GM19351 (cell line): ENCODE results near the gene CDH23.

Experiments used
- ATAC-seq: cut with Tn5 transposase; IDR thresholded peaks from one replicate; pipeline ENCODE4 v1.9.1; 2021; ENCODE audit warnings: mild to moderate bottlenecking, moderate library complexity; ENCODE audit not compliant: unreplicated experiment

The CDH23 gene

DNA sequence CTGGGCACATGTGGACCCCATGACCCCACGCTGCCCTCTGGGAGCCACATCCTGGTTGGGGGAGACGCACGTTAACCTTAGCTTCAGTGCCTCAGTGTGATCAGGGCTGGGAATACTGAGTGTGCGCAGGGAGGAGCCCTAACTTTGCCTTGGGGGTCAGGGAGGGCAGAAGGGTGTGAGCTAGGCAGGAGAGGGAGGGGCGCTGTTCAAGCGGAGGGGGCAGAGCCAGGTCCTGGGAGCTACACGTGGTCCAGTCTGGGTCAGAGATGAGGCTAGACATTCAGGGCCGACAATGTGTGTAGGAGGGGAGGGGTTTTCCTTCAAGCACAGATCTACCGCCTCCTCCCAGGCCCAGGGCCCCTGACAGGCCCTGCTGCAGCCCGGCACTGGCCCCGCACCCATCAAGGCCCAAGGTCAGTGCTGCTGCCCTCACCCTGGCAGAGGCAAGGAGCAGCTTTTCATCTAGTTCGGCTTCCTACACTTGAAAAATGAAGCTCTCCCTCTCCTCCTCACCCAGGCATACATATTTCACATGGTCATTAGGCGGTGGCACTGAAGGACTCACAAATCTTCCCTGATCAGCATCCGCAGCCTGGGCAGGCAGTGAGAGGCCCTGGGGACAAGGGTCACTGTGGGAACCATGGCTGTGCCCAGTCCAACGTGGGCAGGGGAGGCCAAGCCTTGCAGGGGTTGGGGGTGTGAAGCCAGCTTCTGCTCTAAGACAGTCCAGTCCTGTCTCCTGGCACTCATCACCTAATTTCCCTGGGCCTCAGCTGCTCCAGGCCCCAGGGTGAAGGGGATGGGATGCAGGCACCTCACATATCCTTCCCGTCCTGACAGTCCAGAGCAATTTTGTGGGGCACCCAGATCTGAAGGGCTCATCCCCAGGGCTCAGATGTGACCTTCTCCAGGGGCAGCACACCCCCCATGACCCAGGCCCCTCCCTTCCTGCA lies 275.6 kb downstream of the CDH23 start:
- ATAC-seq: no peak

DNA sequence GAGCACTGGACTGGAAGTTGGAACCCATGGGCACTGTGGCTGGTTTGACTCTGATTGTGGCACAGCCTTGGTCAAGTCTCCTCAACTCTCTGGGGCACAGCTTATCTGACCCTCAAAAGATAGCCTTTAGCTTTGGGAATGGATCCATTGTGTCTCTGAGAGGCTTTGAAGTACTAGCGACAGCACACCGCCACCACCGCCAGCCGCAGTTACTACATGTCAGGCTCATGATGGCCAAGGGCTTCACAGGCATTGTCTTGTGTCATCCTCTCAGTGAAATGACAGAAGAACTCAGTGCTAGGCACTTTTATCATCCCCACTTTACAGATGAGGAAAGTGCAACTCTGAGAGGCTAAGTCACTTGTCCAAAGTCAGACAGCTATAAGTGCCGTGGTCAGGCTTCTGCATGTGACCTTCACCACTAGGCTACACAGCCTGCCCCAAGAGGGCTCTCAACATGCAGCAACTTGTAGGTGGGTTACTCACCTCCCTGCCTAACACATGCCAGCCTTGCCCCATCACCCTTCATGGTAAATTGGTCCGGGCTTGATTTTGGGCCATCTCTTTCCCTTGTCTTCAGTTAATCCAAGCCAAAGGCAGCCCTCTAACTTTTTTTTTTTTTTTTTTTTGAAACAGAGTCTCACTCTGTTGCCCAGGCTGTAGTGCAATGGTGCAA lies 278.7 kb downstream of the CDH23 start:
- no peak for ATAC-seq

DNA sequence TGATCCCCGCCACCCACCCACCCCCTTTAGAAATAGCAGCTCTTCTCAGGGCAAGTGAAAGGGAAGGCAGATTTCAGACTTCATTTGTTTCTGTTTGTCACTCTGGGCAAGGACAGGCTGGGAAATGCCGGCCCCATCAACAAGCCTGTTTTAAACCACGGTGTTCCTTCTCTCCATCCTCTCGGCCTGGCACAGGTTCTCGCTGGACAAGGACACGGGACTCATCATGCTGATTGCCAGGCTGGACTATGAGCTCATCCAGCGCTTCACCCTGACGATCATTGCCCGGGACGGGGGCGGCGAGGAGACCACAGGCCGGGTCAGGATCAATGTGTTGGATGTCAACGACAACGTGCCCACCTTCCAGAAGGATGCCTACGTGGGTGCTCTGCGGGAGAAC lies 280.5 kb downstream of the CDH23 start:
- ATAC-seq: no peak

DNA sequence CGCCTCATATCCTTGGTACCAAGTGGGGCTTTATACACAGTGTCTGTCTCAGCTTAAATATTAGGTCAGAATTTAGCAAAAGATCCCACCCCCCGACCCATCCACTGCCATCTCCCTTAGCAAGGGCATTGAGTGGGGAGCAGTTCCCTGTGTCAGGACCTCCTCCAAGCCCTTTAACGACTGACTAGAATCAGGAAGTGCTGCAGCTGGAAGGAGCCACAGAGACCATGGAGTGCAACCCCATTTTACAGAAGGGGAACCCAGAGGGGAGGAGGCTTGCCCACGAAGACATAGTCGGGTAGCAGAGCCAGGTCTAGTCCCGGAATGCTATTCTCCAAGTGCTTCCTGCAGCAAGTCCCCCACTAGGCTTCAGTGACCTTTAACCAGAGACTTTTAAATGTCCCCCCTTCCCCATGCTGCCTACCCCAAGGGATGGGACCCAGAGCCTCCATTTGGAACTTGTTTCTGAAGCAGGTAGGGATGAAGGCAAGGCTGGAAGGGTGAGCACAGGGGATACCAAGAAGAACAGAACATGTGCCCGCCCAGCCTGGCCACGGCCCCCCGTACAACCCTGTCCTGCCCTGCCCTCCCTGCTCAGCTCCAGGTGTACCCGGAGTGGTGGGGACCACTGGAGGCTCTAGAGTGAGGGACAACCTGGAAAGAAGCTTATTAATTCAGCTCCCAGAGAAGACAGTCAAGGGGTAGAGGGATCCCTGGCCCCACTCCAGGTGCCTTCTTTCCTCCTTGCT lies 281.5 kb downstream of the CDH23 start:
- no peak for ATAC-seq

DNA sequence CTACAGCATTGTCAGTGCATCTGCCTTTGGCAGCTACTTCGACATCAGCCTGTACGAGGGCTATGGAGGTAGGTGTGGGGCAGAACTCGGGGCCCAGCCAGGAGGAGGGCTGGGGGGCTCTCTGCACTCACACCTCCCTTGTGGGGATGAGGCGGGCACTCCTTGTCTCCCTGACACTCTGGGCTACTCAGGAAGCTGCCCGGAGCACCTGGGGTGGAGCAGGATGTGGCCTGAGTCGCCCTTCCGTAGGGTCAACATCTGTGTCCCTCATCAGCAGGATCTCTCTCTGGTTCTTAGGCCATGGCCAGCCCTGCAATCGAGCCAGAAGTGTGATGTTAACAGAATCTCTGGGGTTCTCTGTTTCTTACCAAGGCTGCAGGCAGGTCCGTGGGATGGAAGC lies 282.7 kb downstream of the CDH23 start:
- no peak for ATAC-seq

DNA sequence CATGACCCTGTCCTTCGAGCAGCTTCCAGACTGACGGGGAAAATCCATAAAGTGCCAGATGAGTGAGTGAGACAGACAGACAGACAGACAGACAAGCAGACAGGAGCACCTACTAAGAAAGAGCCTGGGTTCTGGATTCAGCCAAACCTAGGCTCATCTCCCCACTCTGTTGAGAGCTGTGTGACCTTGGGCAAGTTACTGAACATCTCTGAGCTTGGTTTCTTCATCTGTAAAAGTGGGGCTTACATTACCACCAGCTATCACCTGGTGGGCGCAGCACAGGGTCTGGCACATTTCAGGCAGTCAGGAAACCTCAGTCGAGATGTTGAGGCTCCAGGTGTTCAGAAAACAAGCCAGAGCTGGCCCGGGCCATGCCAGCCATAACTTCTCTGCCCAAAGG lies 285.3 kb downstream of the CDH23 start:
- ATAC-seq: no peak

DNA sequence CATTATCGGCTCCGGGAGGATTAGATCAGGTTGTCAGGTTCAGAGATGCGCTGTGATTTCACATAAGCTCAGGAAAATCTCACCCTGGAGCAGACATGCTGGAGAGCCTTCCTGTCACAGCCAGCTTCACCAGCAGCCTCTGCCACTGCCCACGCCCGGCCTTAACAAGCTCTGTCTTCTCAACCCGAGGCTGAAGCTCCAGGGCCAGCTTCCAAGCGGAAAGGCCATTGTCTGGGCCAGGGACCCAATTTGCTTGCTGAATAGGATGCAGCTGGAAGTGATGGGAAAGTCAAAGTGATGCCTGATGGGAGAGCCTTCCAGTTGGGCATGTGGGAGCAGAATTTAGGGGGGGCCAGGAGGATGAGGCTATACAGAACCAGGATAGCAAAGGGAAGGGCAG lies 286.6 kb downstream of the CDH23 start:
- no peak for ATAC-seq

DNA sequence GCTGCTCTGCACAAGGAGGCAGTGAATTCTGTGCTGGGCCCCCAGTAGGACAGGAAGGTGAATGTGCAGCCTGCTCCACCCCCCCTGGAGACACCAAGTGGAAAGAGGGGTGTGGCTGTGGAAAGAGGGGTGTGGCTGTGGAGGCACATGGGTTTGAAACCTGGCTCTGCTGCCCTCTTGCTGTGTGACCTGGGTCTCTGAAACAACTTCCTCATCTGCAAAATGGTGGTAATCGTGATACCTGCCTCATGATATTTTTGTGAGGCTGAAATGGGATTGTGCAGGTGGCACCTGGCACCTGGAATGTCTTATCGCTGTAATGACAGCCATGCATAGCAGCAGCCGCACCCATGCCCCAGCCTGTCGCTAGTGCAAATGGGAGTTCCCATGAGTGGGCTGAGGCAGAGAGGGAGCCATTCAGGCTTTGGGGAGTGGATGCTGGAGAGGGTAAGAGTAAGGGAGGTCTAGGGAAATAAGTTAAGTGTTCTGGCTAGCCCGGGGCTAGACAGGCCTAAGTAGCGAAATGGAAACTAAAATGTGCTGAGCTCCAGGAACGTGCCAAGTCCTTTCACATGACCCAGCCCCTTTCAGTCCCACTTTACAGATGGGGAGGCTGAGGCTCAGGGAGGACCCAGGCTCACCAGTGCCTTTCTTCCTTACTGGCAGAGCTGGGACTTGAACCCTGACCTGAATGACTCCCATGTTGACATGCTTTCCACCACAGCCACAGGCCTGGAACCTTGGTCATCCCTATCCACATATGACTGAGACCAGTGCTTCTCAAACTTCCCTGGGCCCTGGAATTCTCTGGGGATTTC lies 287.8 kb downstream of the CDH23 start:
- ATAC-seq: no peak

DNA sequence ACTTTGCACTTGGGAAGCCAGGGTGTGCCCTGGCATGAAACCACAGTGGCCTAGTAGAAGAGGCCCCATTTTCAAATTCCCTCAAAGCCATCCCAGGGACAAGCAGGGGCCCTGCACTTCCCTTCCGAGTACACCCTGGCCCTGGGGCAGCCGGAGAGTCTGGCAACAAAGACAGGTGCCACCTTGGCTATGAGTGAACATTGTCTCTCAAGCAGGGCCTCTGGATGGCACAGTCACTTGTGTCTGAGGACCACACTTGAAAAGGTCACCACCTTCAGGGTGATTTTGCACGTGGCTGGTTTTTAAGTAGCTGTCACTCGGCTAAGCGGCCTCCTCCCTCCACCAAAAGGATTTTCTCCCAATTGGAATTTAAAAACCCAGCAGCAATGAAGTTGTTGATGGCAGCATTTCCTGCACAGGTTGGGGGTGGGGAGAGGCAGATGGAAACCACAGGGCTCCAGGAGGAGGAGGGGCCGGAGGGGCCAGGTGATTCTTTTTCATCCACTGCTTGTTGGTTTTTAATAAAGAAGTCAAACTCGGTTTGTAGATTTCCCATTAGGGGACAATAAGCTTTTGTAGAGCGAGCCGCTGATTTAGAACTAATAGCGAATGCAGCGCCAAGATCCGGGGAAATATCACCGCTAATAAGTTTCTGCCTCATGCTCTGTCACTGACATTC lies 289.0 kb downstream of the CDH23 start:
- no peak for ATAC-seq

DNA sequence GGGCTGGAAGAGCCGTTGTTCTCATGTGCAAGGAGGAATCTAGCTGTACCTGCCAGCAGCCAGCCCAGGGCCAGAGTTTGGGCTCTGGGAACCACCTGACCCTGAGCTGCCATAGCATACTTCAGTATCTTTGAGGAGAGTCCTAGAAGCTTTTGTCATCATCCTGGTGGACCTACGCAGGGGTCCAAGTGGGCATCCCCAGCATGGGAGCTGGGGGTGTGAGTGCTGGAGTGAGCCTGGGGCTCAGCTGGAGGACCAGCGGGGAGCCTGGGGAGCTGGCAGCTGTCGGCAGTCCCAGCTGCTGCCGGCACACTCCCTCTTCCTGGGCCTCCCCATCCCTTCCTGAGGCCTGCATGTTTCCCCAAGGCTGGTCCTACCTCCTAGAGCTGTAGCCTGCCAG lies 290.4 kb downstream of the CDH23 start:
- no peak for ATAC-seq

DNA sequence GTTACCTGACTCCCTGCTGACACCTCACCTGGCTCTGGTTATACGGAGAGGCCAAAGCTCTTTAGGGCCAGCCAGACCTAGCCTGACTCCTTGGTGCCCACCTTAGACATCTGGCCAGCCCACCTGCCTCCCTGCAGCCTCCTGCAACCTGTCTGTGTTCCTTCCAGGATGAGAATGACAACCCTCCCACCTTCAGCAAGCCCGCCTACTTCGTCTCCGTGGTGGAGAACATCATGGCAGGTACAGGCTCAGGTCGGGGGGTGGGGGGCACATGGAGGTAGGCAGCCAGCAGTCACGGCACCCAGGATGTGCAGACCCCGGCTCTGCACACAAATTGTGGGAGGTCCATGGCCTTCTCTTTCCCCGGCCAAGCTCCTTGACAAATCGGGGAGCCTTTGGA lies 290.8 kb downstream of the CDH23 start:
- ATAC-seq: no peak

DNA sequence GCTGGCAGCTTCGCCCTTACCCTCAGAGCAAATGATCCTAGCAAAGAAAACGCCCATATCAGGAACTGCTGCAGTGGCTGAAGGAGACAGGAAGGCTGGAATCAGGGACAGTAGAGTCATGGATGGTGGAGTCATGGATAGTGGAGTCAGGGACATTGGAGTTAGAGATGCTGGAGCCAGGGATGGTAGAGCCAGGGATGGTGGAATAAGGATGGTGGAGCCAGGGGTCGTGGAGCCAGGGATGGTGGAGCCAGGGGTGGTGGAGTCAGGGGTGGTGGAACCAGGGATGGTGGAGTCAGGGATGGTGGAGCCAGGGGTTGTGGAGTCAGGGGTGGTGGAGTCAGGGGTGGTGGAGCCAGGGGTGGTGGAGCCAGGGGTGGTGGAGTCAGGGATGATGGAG lies 291.5 kb downstream of the CDH23 start:
- ATAC-seq: no peak

DNA sequence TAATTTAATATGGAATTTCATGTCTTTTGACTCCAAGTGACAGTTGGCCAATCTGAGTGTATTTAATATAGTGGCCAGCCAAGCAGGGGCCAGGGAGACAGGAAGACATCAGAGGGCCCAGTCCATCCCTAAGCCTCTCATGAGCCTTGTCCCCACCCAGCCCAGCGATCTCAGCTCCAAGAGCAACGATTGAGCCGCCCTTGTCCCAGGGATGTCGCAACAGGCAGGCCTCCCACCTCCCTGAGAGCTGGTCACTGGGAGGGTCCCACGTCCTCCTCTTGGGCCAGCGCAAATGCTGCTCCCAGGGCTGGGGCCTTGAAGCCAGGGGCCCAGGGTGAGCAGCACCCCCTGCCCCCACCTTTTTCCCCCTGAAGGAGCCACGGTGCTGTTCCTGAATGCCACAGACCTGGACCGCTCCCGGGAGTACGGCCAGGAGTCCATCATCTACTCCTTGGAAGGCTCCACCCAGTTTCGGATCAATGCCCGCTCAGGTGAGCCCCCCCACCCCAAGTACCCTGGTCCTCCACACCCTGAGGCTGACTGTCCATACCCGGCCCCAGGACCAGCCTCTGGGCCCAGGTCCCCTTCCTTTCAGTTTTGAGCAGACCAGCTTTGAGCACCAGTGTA lies 293.5 kb downstream of the CDH23 start:
- no peak for ATAC-seq

DNA sequence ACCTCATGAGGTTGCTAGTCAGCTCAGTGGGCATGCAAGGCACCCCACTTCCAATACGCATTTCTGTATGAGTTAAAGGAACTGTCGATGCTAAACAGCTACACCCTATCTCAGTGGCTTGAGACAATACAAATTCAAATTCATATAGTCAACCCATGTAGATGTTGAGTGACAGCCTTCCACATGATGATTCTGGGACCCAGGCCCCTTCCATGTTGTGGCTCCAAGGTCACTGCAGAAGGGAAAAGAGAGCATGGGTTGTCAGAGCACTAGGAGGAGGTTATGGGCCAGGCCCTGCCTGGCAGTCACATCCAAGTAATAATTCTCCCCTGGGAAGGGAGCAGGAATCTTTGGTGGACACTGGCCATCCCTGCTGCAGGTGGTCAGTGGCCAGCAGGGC lies 294.7 kb downstream of the CDH23 start:
- ATAC-seq: no peak

DNA sequence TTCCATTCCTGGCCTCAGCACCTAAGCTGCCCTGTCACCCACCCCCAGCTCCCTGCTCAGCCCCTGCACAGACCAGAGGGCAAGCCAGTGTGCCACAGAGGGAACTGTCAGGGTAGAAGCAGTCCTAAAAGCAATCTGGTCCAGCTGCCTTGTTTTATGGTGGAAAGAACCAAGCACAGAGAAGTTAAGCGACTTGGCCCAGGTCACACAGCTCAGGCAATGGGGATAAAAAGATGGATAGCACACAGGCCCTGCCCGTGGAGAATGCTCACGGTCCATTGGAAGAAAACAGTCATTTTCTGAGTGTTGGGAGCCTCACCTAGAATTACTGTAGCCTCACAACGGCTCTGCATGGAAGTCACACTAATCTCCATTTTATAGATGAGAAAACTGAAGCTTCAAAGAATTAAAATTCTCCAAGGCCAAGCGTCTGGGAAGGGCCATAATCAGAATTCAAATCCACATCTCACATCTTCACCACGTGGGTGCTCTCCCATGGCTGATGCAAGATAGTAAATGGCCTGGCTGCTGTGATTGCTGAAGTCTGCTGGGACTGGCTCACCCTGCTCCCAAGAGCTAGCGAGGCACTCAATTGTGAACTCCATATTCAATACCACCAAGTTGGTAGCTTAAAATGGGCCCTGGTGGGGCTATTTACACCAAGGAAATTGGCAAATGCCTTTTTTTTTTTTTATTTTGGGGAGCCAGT lies 296.0 kb downstream of the CDH23 start:
- ATAC-seq: no peak

DNA sequence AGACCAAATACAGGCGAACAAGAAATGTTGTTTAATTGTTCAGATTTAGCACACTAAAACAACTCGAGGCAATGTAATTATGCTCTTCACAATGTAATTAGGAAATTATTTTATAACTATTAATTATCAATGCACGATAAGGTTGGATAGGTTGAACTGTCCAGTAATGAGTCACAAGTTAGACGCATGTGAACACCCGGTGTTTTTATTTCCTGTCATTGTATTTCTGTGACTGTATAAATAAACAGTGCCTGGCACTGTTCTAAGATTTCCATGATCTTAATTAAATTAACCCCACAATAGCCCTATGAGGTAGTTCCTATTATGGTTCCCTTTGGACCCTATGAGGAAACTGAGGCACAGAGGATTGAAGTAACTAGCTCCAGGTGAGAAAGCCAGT lies 296.7 kb downstream of the CDH23 start:
- no peak for ATAC-seq

DNA sequence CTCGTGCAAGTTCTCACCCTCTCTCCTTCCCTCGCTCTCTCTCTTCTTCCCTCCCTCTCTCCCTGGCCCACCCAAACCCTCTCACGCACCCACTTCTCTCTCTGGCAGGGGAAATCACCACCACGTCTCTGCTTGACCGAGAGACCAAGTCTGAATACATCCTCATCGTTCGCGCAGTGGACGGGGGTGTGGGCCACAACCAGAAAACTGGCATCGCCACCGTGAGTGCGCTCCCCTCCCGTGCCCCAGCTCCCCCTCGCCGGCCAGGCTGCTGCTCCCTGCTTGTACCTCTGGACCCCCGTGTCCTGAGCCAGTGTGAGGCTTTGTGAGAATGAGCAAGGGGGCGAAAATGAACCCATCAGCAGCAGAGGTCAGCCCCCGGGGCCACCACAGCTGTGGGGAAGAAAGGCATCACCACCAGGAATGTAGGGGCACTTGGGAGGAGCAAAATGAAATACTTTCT lies 297.4 kb downstream of the CDH23 start:
- ATAC-seq: no peak

DNA sequence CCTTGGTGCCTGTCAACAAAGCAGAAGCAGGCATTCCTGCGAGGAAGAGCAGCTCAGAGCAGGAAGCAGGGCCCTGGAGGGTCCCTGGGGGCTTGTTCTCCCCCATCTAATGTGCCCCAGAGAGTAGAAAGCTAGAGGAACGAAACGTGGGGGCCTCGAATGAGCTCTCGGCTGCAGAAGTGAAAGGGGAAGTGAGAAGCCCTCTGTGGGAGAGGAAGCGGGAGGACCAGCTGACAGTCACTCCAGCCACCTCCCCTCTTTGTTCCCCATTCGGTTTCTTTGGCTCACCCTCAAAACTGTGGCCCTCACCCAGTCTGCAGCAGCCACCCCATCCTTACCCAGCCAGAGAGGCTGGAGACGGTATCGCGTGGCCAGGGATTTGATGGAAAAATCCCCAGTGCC lies 297.8 kb downstream of the CDH23 start:
- peak; percentile 75 for ATAC-seq
